Measurements from ENCODE around the gene MSL3B.

DNA sequence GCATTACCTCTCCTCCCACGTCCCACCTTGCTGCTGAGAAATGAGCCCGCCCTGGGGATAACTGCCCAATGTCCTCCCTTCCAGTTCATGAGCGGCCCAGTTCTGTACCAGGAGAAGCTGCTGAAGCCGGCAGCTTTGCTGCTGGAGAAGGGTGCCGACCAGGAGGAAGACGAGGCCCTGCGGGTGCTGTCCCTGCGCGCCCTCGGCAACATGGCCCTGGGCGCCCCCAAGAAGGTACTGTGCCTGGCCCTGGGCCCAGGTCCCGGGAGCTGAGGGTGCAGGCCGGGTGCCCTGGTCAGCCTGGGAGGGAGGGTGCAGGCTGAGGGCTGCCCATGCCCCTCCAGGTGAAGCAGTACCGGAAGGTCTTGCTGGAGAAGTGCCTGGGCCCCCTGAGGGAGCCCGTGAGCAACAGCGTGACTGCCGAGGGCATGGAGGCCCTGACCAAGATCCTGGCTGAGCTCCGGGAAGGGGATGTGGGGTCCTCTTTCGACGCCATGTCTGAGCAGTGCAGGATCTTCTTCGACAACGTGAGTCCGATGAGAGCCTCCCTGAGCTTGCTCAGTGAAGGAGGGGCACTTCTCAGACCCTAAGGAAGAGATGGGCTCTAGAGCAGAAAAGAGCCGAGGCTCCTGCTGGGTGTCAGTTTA is 39.5 kb downstream of the MSL3B start:
- TF ChIP-seq POU6F1 (CRISPR knock-in tag; IDR thresholded peaks at IDR 0.05; ENCODE audit: borderline replicate concordance, low read depth) (no peak), RARB (CRISPR knock-in tag; IDR thresholded peaks at IDR 0.05) (no peak), ARNTL (CRISPR knock-in tag; IDR thresholded peaks at IDR 0.05; ENCODE audit: borderline replicate concordance, low read depth) (no peak), ZFP30 (CRISPR knock-in tag; IDR thresholded peaks at IDR 0.05) (no peak), CREB5 (CRISPR knock-in tag; IDR thresholded peaks at IDR 0.05; ENCODE audit: low read depth) (no peak), GLIS3 (CRISPR knock-in tag; IDR thresholded peaks at IDR 0.05) (no peak), TOX (CRISPR knock-in tag; IDR thresholded peaks at IDR 0.05; ENCODE audit: borderline replicate concordance) (no peak)

Measured in SK-N-SH treated with all-trans-retinoic acid at 6 μM for 48 hours (cell line).